PC-9 (cell line): Measurements from ENCODE around the gene PBX1. TPM values are rescaled to one million over a fixed set of nuclear protein-coding genes. Genes with fewer than 3 reads are reported as not detected.

Experiments used
- BruUV-seq: library from RNA; stranded (reverse); fragments of 400-500 nt; replicated peaks from 2 replicates; lab custom pipeline; 2021; lab: Mats Ljungman, UMichigan
- CTCF ChIA-PET: fragments of 300-600 bp; sonication (Branson Sonifier 250); formaldehyde crosslinking; loops from one replicate; lab custom pipeline; 2022; ENCODE audit warnings: antibody characterized with exemption; lab: Charles Lee
- POLR2A ChIA-PET: fragments of 300-600 bp; sonication (Branson Sonifier 250); formaldehyde crosslinking; loops from one replicate; lab custom pipeline; 2022; ENCODE audit warnings: antibody characterized with exemption; ENCODE audit not compliant: unreplicated experiment; lab: Charles Lee
- DNase-seq, 2 experiments: peaks; one replicate each; pipeline versions ENCODE4 v3.0.0 to v3.0.0-alpha.2; 2015 to 2022; ENCODE audit warnings: mixed read lengths in 1 of 2
- H2AFZ ChIP-seq: fragments of 200-600 bp; sonication (generic); 2 replicates; pipeline ENCODE4 v1.8.1; 2017; ENCODE audit warnings: antibody characterized with exemption
- H3F3A ChIP-seq: fragments of 200-600 bp; sonication (generic); 2 replicates; pipeline ENCODE4 v1.8.1; 2017; ENCODE audit warnings: antibody characterized with exemption, mild to moderate bottlenecking, low read depth; ENCODE audit not compliant: insufficient read depth
- H3K27ac ChIP-seq: fragments of 200-600 bp; sonication (generic); 2 replicates; pipeline ENCODE4 v1.6.1; 2016; ENCODE audit warnings: mixed run types
- H3K27me3 ChIP-seq: fragments of 200-600 bp; sonication (generic); 2 replicates; pipeline ENCODE4 v1.6.1; 2016; ENCODE audit warnings: low read depth, mixed run types; ENCODE audit not compliant: insufficient read depth
- H3K36me3 ChIP-seq: fragments of 200-600 bp; sonication (generic); 2 replicates; pipeline ENCODE4 v1.6.1; 2016; ENCODE audit warnings: low read depth, mixed run types
- H3K4me1 ChIP-seq: fragments of 200-600 bp; sonication (generic); replicated peaks from 2 replicates; pipeline ENCODE4 v1.6.1; 2016; ENCODE audit warnings: mixed run types; ENCODE audit not compliant: insufficient read depth
- H3K4me2 ChIP-seq: fragments of 200-600 bp; sonication (generic); 2 replicates; pipeline ENCODE4 v1.6.1; 2017; ENCODE audit warnings: mixed run types
- H3K4me3 ChIP-seq: fragments of 200-600 bp; sonication (generic); 2 replicates; pipeline ENCODE4 v1.6.1; 2016; ENCODE audit warnings: mixed run types
- H3K79me2 ChIP-seq: fragments of 200-600 bp; sonication (generic); 2 replicates; pipeline ENCODE4 v1.6.1; 2017; ENCODE audit warnings: low read depth, mixed run types
- H3K9me2 ChIP-seq: fragments of 200-600 bp; sonication (generic); 2 replicates; pipeline ENCODE4 v1.8.1; 2017; ENCODE audit warnings: mild to moderate bottlenecking; ENCODE audit not compliant: insufficient read depth
- H3K9me3 ChIP-seq: fragments of 200-600 bp; sonication (generic); 2 replicates; pipeline ENCODE4 v1.8.1; 2016; ENCODE audit warnings: low read depth; ENCODE audit not compliant: insufficient read depth
- H4K20me1 ChIP-seq: fragments of 200-600 bp; sonication (generic); 2 replicates; pipeline ENCODE4 v1.8.1; 2017; ENCODE audit not compliant: insufficient read depth
- CTCF ChIP-seq: fragments of 200-600 bp; sonication (generic); conservative IDR thresholded peaks from 2 replicates; pipeline ENCODE4 v1.6.1; 2017; ENCODE audit warnings: mixed run types, antibody characterized with exemption, mild to moderate bottlenecking, moderate library complexity
- EZH2 ChIP-seq: fragments of 200-600 bp; sonication (generic); IDR thresholded peaks from 2 replicates; pipeline ENCODE4 v1.8.0; 2017; ENCODE audit warnings: antibody characterized with exemption, low read depth
- intact Hi-C: fragments of 100-400 bp; cut with micrococcal nuclease; formaldehyde crosslinking; loops from one replicate; pipeline ENCODE4 v1.10.0; 2022; ENCODE audit not compliant: unreplicated experiment
- total RNA-seq: library from RNA; stranded (reverse); gene quantifications from 2 replicates; pipeline ENCODE4 v1.2.3, GENCODE V29; 2021

The PBX1 gene
- total RNA-seq, 1 experiment from 2014 or later, result 57.7 TPM

- Histone ChIP-seq H3K9me3 (no peaks in the 10 kb centered on the region), H3K79me2 (peaks cover 11% of the 10 kb centered on the region), H3K27ac (no peak overlapping the region), H2AFZ (no peak overlapping the region), H4K20me1 (no peaks in the 10 kb centered on the region), H3F3A (peaks cover 15% of the 10 kb centered on the region; the same call in 1 of the 2 replicates), H3K4me3 (no peak overlapping the region), H3K4me2 (no peak overlapping the region), H3K9me2 (no peaks in the 10 kb centered on the region), H3K27me3 (no peaks in the 10 kb centered on the region), H3K36me3 (peaks cover 4% of the 10 kb centered on the region; the same call in 1 of the 2 replicates), H3K4me1 (peaks cover 36% of the 10 kb centered on the region)
- no peak for DNase-seq
- intact Hi-C loops, result no loop called here
- CTCF ChIA-PET, result no interaction called here
- BruUV-seq, result no TSS peak
- POLR2A ChIA-PET, result no interaction called here
- TF ChIP-seq EZH2 (no peak), CTCF (no peak)
Measured at GRCh38 chr1:164587617-164588501, 28.9 kb downstream of the PBX1 start.

- H3K9me2 ChIP-seq, result no peaks in the 10 kb centered on the region
- H3K4me1 ChIP-seq, result peaks cover 38% of the 10 kb centered on the region
- H3K36me3 ChIP-seq, result no peaks in the 10 kb centered on the region
- TF ChIP-seq CTCF (no peak), EZH2 (no peak)
- DNase-seq, result no peak
- H3K9me3 ChIP-seq, result no peaks in the 10 kb centered on the region
- H3K27ac ChIP-seq, result no peak overlapping the region
- H3K4me3 ChIP-seq, result no peak overlapping the region
- no peaks in the 10 kb centered on the region for H4K20me1 ChIP-seq
- ChIA-PET CTCF (interaction anchor here (0.6 kb wide), 1 partner anchor 17 kb away, joined by 3 read pairs; no protein-coding TSS in a partner anchor), POLR2A (no interaction called here)
- BruUV-seq, result no TSS peak
- peaks cover 15% of the 10 kb centered on the region for H3K79me2 ChIP-seq
- H3K27me3 ChIP-seq, result no peaks in the 10 kb centered on the region
- peaks cover 15% of the 10 kb centered on the region; the same call in 1 of the 2 replicates for H3F3A ChIP-seq
- no peak overlapping the region for H3K4me2 ChIP-seq
- no peak overlapping the region for H2AFZ ChIP-seq
- intact Hi-C loops, result no loop called here
Measured at GRCh38 chr1:164588516-164589341, 29.7 kb downstream of the PBX1 start.

- intact Hi-C loops, result no loop called here
- CTCF ChIA-PET, result no interaction called here
- no peak for DNase-seq
- Histone ChIP-seq H3K4me1 (peaks cover 38% of the 10 kb centered on the region), H3K4me2 (no peak overlapping the region), H3K79me2 (peaks cover 21% of the 10 kb centered on the region), H3K27me3 (no peaks in the 10 kb centered on the region), H3K9me3 (no peaks in the 10 kb centered on the region), H3K4me3 (no peak overlapping the region), H3F3A (peaks cover 15% of the 10 kb centered on the region; the same call in 1 of the 2 replicates), H4K20me1 (no peaks in the 10 kb centered on the region), H3K9me2 (no peaks in the 10 kb centered on the region), H3K36me3 (no peaks in the 10 kb centered on the region), H2AFZ (no peak overlapping the region), H3K27ac (no peak overlapping the region)
- TF ChIP-seq CTCF (no peak), EZH2 (no peak)
- BruUV-seq, result no TSS peak
- POLR2A ChIA-PET, result no interaction called here
Measured at GRCh38 chr1:164589408-164589807, 30.4 kb downstream of the PBX1 start.
